ENCODE measurements around the gene LLPH. TPM values are rescaled to one million over a fixed set of nuclear protein-coding genes. Genes with fewer than 3 reads are reported as not detected.

Gene LLPH
- total and polyA plus RNA-seq, 2 of the 13 experiments (the other 11 are each of a cell fraction or from before 2014, with no cell fraction given) = 4.2 to 25.6 TPM

GRCh38 chr12:66120477-66120876 lies 10.1 kb downstream of the LLPH start:
- in situ Hi-C loops (cut with HindIII; ENCODE audit: extremely low pct_ligation_motif_present, low pct_unique_long_range_greater_than_20kb) (loop anchor here (25.0 kb wide), 2 partner anchors 508 to 1233 kb away; no protein-coding TSS in a partner anchor), intact Hi-C loops (cut with micrococcal nuclease; ENCODE audit: unreplicated experiment) (no loop called here)
- Histone ChIP-seq H3K4me1 (ENCODE audit: insufficient read depth, low read length) (no peaks in the 10 kb centered on the region), H3K79me2 (ENCODE audit: insufficient read depth, low read length) (no peaks in the 10 kb centered on the region), H4K20me1 (ENCODE audit: insufficient read depth, low read length) (no peaks in the 10 kb centered on the region), H3K4me2 (ENCODE audit: low read depth, low read length) (no peak overlapping the region), H3K9me3 (ENCODE audit: low read length) (no peaks in the 10 kb centered on the region), H3K9ac (ENCODE audit: insufficient read depth, low read depth, low read length) (no peak overlapping the region), H3K36me3 (replicated peaks in 1 of 2; ENCODE audit: control insufficient read depth in 1 of 2, insufficient read depth in 2 of 2, low read length in 2 of 2) (peaks cover 5 to 28% of the 10 kb centered on the region in 2 experiments; a peak in 4 of 5 replicates), H3K4me3 (replicated peaks in 1 of 3; ENCODE audit: insufficient read depth in 1 of 3, low read depth in 2 of 3, low read length in 3 of 3) (no peak overlapping the region), H2AFZ (ENCODE audit: low read length) (no peak overlapping the region), H3K27me3 (ENCODE audit: control insufficient read depth in 1 of 2, insufficient read depth in 2 of 2, low read length in 2 of 2) (no peaks in the 10 kb centered on the region), H3K27ac (ENCODE audit: extremely low read length, insufficient read depth, low read length) (no peak overlapping the region)
- CTCF ChIA-PET (ENCODE audit: low intra/inter-chr PET ratio, low total read pairs) = no interaction called here
- TF ChIP-seq AKNA (CRISPR knock-in tag; IDR thresholded peaks at IDR 0.05; ENCODE audit: borderline replicate concordance) (no peak), STAG1 (CRISPR knock-in tag; IDR thresholded peaks at IDR 0.05) (peak; percentile 15; the same call in 1 of the 2 replicates)
- BruUV-seq (replicated peaks) = no TSS peak
- 77% methylated on average over 1 of the region's 1 CpG for WGBS (ENCODE audit: low lambda C conversion rate)
- DNase-seq (ENCODE audit: low spot score) = no peak
- FAIRE-seq = no peak
- POLR2A ChIA-PET = interaction anchor here (1.1 to 1.7 kb wide), 2 partner anchors 11 to 49 kb away, joined by 3 to 4 read pairs; partner anchors contain the start of gene TMBIM4
- ATAC-seq = no peak

- Histone ChIP-seq H4K20me1 (ENCODE audit: insufficient read depth, low read length) (no peaks in the 10 kb centered on the region), H2AFZ (ENCODE audit: low read length) (no peak overlapping the region), H3K27me3 (ENCODE audit: control insufficient read depth in 1 of 2, insufficient read depth in 2 of 2, low read length in 2 of 2) (no peaks in the 10 kb centered on the region), H3K27ac (ENCODE audit: extremely low read length, insufficient read depth, low read length) (no peak overlapping the region), H3K9me3 (ENCODE audit: low read length) (no peaks in the 10 kb centered on the region), H3K4me3 (replicated peaks in 1 of 3; ENCODE audit: insufficient read depth in 1 of 3, low read depth in 2 of 3, low read length in 3 of 3) (no peak overlapping the region), H3K4me1 (ENCODE audit: insufficient read depth, low read length) (no peaks in the 10 kb centered on the region), H3K9ac (ENCODE audit: insufficient read depth, low read depth, low read length) (no peak overlapping the region), H3K79me2 (ENCODE audit: insufficient read depth, low read length) (no peaks in the 10 kb centered on the region), H3K4me2 (ENCODE audit: low read depth, low read length) (no peak overlapping the region), H3K36me3 (replicated peaks in 1 of 2; ENCODE audit: control insufficient read depth in 1 of 2, insufficient read depth in 2 of 2, low read length in 2 of 2) (peaks cover 5 to 22% of the 10 kb centered on the region in 2 experiments; a peak in 4 of 5 replicates)
- no peak for DNase-seq (ENCODE audit: low spot score)
- ChIA-PET POLR2A (interaction anchor here (1.1 kb wide), 1 partner anchor 49 kb away, joined by 3 read pairs; the partner anchor contains the start of gene TMBIM4), CTCF (ENCODE audit: low intra/inter-chr PET ratio, low total read pairs) (no interaction called here)
- in situ Hi-C loops (cut with HindIII; ENCODE audit: extremely low pct_ligation_motif_present, low pct_unique_long_range_greater_than_20kb) (loop anchor here (25.0 kb wide), 2 partner anchors 508 to 1233 kb away; no protein-coding TSS in a partner anchor), intact Hi-C loops (cut with micrococcal nuclease; ENCODE audit: unreplicated experiment) (no loop called here)
- no TSS peak for BruUV-seq (replicated peaks)
- ATAC-seq = no peak
- no peak for FAIRE-seq
- WGBS (ENCODE audit: low lambda C conversion rate) = 100% methylated on average over 1 of the region's 1 CpG
- TF ChIP-seq POGK (CRISPR knock-in tag; conservative IDR thresholded peaks at IDR 0.05) = no peak
- no peak for TF ChIP-seq HNRNPUL1 (IDR thresholded peaks at IDR 0.05; ENCODE audit: low read depth, low read length)
- TF ChIP-seq PRDM4 (CRISPR knock-in tag; IDR thresholded peaks at IDR 0.05; ENCODE audit: borderline replicate concordance) = no peak
- TF ChIP-seq ZNF781 (CRISPR knock-in tag; IDR thresholded peaks at IDR 0.05; ENCODE audit: borderline replicate concordance, not compliant biosample characterization) = no peak
- TF ChIP-seq STAT5B (CRISPR knock-in tag; IDR thresholded peaks at IDR 0.05) = no peak
- TF ChIP-seq RARA (CRISPR knock-in tag; IDR thresholded peaks at IDR 0.05) = no peak
Measured at GRCh38 chr12:66119870-66120241, 10.7 kb downstream of the LLPH start.
